K562 (cell line): ENCODE measurements around the gene LYPLA2.

Experiments used
- BHLHE40 ChIP-seq: IDR thresholded peaks from 2 replicates; pipeline ENCODE4 v1.6.1; 2011; ENCODE audit warnings: low read length, improper control_type of control experiment
- CTCF ChIP-seq, 3 experiments: IDR thresholded peaks in 2 of 3; conservative IDR thresholded peaks in 1 of 3; 2 replicates each; pipeline ENCODE4 v1.5.1; 2011 to 2012; ENCODE audit warnings: low read length in 3 of 3, mild to moderate bottlenecking in 3 of 3, control low read depth in 2 of 3, improper control_type of control experiment in 1 of 3, inconsistent platforms in 1 of 3, low read depth in 1 of 3, mixed read lengths in 1 of 3, moderate library complexity in 1 of 3; ENCODE audit not compliant: insufficient read depth in 2 of 3
- FOSL1 ChIP-seq: fragments of 200-800 bp; sonication (Bioruptor generic); conservative IDR thresholded peaks from 2 replicates; pipeline ENCODE4 v1.6.1; 2016; ENCODE audit warnings: missing genetic modification characterization, missing compliant biosample characterization
- HCFC1 ChIP-seq: IDR thresholded peaks from 2 replicates; pipeline ENCODE4 v1.6.1; 2012; ENCODE audit warnings: low read depth, low read length, improper control_type of control experiment
- HDAC6 ChIP-seq: IDR thresholded peaks from 2 replicates; pipeline ENCODE4 v1.6.1; 2012; ENCODE audit warnings: low read depth, mild to moderate bottlenecking, control low read depth, inconsistent platforms, low read length, moderate library complexity
- IRF1 ChIP-seq: sonication (generic); formaldehyde crosslinking; IDR thresholded peaks from 2 replicates; pipeline ENCODE4 v1.8.0; 2022; ENCODE audit warnings: missing genetic modification reagents, mild to moderate bottlenecking, borderline replicate concordance
- MAFK ChIP-seq: IDR thresholded peaks from 2 replicates; pipeline ENCODE4 v1.6.1; 2011; ENCODE audit warnings: low read length, improper control_type of control experiment
- POLR2A ChIP-seq: fragments of 450-650 bp; conservative IDR thresholded peaks from 2 replicates; pipeline ENCODE4 v1.6.1; 2016
- SETDB1 ChIP-seq: IDR thresholded peaks from one replicate; pipeline ENCODE4 v1.6.1; 2012; ENCODE audit warnings: low read length, control low read depth, inconsistent platforms
- SMARCB1 ChIP-seq: IDR thresholded peaks from 2 replicates; pipeline ENCODE4 v1.6.1; 2011; ENCODE audit warnings: improper control_type of control experiment, low read depth; ENCODE audit not compliant: insufficient read length
- SP1 ChIP-seq: sonication (generic); formaldehyde crosslinking; IDR thresholded peaks from 2 replicates; pipeline ENCODE4 v1.8.1; 2022; ENCODE audit warnings: mild to moderate bottlenecking, missing genetic modification reagents
- TAF1 ChIP-seq: IDR thresholded peaks from 2 replicates; pipeline ENCODE4 v1.6.1; 2011; ENCODE audit warnings: mild to moderate bottlenecking, low read length, moderate library complexity; ENCODE audit not compliant: insufficient read depth, control insufficient read depth, severe bottlenecking; ENCODE audit errors: extremely low read depth
- ZC3H4 ChIP-seq: sonication (generic); formaldehyde crosslinking; IDR thresholded peaks from 2 replicates; pipeline ENCODE4 v1.9.0; 2021; ENCODE audit warnings: missing genetic modification reagents, borderline replicate concordance

- TF ChIP-seq SP1 (CRISPR knock-in tag), result no peak
- no peak for TF ChIP-seq MAFK
- TF ChIP-seq POLR2A, result no peak
- TF ChIP-seq ZC3H4 (CRISPR knock-in tag), result no peak
- TF ChIP-seq CTCF (IDR thresholded peaks at IDR 0.05 in 2 of 3, conservative IDR thresholded peaks at IDR 0.05 in 1 of 3; ENCODE audit: insufficient read depth in 2 of 3, low read depth in 1 of 3, low read length in 3 of 3), result no peak
- no peak for TF ChIP-seq FOSL1 (tag)
- no peak for TF ChIP-seq SETDB1
- TF ChIP-seq HCFC1, result no peak
- TF ChIP-seq HDAC6, result no peak
- TF ChIP-seq IRF1 (CRISPR knock-in tag), result no peak
- TF ChIP-seq BHLHE40, result no peak
- TF ChIP-seq TAF1, result no peak
- TF ChIP-seq SMARCB1, result no peak
These were observed 38.0 kb upstream of the LYPLA2 start for GRCh38 chr1:23752909-23753308.
